ENCODE data around the gene NASP.

DNA sequence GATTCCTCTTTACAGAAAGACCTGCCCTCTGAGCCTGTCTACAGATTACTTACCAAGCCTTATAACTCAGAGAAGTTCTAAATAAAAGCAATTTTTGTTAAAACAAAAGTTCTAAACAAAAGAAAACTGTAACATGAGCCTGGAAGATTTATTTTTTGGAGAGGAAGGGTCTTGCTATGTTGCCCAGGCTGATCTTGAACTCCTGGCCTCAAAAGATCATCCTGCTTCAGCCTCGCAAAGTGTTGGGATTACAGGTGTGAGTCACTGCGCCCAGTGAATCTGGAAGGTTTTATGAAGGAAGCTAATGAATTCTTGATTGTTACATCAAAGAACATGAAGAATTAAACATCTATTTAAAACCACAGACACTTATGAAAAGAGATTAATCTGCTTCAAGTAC, 75.4 kb downstream of the NASP start:
- TF ChIP-seq, protein P1, sequence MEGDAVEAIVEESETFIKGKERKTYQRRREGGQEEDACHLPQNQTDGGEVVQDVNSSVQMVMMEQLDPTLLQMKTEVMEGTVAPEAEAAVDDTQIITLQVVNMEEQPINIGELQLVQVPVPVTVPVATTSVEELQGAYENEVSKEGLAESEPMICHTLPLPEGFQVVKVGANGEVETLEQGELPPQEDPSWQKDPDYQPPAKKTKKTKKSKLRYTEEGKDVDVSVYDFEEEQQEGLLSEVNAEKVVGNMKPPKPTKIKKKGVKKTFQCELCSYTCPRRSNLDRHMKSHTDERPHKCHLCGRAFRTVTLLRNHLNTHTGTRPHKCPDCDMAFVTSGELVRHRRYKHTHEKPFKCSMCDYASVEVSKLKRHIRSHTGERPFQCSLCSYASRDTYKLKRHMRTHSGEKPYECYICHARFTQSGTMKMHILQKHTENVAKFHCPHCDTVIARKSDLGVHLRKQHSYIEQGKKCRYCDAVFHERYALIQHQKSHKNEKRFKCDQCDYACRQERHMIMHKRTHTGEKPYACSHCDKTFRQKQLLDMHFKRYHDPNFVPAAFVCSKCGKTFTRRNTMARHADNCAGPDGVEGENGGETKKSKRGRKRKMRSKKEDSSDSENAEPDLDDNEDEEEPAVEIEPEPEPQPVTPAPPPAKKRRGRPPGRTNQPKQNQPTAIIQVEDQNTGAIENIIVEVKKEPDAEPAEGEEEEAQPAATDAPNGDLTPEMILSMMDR (IDR thresholded peaks at IDR 0.05; ENCODE audit: low read depth, low read length), result no peak
- no peak for TF ChIP-seq MYC (IDR thresholded peaks at IDR 0.05; ENCODE audit: low read depth, low read length)
